GM18519 (cell line): ENCODE data around the gene SMG1.
"Not testable (repeated sequence)": the region's sequence is repeated elsewhere in the genome, so short reads cannot be mapped to it uniquely, and the experiment has no call there.

Experiments
- ATAC-seq: cut with Tn5 transposase; IDR thresholded peaks from one replicate; pipeline ENCODE4 v1.9.1; 2021; ENCODE audit warnings: mild to moderate bottlenecking, moderate library complexity; ENCODE audit not compliant: unreplicated experiment, low FRiP score

SMG1 gene

DNA sequence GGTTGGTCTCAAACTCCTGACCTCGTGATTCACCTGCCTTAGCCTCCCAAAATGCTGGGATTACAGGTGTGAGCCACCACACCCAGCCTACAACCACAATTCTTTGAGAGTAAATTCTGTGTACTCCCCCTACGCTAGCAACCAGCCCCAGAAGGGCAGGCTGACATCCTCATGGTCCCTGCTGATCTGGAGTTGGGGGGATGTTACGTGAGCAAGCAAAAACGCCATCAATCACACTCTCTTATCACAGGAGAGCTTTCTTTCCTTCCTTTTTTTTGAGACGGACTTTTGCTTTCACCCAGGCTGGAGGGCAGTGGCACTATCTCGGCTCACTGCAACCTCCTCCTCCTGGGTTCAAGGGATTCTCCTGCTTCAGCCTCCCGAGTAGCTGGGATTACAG is 154.0 kb downstream of the SMG1 start:
- ATAC-seq = not testable (repeated sequence)

DNA sequence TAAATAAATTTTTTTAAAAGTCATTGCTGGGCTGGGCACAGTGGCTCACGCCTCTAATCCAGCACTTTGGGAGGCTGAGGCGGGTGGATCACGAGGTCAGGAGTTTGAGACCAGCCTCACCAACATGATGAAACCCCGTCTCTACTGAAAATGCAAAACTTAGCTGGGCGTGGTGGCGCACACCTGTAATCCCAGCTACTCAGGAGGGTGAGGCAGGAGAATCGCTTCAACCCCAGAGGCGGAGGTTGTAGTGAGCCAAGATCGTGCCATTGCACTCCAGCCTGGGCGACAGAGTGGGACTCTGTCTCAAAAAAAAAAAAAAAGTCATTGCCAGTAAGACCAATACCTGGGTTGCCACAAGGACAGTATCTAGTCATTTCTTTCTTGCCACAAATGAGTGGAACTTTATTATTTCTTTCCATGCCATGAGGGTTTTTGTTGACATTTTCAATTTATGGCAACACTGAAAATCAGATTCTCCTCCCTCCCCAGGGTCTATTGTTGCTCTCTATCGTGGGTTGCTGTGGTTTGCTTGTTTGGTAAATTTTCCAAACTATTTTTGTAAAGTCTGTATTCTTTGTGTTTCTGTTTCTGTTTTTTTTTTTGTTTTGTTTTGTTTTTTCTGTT is 155.8 kb downstream of the SMG1 start:
- ATAC-seq = not testable (repeated sequence)

DNA sequence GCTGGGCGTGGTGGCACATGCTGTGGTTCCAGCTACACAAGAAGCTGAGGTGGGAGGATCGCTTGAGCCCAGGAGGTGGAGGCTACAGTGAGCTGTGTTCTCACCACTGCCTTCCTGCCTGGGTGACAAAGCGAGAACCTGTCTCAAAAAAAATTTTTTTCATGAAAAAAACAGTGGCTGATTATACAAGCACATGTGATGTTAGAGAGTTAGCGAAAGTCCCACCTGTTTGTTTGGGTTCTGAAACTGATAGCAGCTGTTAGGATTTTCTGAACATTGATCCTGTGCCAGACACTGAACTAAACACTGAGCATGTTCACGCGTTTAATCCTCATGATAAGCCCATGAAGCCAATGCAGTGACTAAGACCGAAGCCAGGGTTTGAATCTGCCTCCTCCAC is 159.0 kb downstream of the SMG1 start:
- peak; percentile 45 for ATAC-seq

DNA sequence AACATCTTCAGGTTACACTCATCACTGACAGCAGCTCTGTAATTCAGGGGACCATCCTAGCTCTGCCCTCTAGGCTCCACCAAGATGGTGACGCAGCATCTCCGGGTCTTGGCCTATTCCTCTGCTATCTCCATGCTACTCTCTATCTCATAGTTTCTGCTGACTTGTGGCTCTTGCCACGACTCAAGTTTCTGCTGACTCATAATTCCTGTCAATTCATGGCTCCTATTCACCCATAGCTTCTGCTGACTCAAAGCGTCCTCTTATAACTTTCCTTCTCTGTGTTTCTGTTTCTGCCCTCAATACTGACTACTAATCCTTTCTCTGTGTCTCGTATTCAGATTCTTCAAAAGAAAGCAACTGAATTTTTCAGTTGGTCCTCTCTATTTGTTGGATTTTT is 163.5 kb downstream of the SMG1 start:
- ATAC-seq = peak; percentile 56

DNA sequence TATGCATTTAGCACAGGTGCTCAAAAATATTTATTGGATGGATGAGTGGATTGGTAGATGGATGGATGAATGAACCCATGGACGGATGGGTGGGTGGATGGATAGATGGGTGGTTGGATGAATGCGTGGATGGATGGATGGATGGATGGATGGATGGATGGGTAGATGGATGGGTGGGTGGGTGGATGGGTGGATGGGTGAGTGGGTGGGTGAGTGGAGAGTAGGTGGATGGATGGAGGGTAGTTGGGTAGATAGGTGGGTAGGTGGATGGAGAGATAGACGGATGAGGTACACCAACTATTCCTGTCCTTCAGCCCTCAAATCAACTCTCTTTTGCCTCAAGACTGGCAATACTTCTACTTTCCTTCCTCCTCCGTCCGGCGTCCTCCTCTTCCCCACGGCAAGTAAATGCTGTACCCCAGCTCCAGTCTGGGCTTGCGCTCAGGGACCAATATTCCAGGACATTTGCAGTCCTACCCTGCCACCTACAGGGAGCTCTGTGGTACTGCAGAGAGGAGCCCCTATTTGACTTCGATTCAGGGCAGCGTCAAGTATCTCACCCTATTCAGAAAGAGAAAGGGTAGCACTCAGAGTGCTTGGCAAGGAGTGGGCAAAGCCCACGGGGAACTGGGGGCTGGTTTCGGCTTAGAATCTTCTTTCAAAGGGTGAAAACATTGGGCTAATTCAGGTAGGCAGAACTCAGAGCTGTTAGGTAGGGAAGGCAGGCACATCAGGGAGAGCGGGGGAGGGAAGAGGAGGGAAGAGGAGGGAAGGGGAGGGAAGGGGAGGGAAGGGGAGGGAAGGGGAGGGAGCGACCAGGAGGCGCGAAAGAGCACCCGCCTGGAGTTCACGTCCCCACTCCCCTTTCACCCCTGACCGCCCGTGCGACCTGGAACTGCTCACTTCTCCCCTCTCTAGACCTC is 166.3 kb downstream of the SMG1 start:
- peak; percentile 51 for ATAC-seq

DNA sequence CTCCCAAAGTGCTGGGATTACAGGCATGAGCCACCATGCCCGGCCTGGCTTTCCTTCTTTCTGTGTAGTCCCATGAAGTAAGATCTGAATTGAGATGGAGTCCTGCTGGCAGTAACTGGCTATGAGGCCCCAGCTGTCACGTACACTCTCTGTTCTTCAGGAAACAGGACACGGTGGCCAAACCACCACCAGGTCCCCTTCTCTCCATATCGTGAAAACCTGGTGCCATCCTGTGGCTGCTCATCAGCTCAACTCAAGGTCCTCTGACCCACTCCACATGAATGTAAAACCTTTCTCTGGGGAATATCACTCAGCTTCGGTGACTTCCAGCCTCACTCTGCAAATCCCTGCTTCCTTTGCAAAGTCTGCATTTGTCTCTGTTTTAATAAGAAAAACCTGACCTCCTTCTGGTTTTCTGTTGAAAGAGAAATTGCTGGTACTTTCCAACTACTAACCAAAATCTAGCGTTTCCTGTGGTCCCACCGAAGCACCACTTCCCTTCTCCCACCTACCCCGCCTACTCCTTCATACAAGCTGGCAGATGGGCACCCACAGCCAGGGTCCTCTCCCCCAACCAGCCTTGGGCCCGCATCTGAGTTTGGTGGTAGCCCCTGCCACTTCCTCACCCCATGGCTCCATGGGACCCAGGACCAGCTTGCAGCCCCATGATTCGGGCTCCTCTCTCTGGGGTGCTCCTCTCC is 168.1 kb downstream of the SMG1 start:
- not testable (repeated sequence) for ATAC-seq

DNA sequence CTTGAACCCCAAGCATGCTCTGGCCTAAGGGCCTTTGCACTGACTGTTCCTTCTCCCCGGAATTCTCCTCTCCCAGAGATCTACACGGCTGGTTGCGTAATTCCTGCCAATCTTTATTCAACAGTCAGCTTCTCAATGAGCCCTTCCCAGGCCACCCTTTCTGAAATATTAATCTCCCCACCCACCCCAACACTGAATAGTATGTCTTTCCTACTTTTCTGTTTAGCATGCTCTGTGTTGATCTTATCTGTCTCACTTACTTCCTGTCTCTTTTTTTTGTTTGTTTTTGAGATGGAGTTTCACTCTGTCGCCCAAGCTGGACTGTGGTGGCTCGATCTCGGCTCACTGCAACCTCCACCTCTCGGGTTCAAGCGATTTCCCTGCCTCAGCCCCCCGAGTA is 169.6 kb downstream of the SMG1 start:
- not testable (repeated sequence) for ATAC-seq
